HG03175 (cell line): ENCODE data around the gene NOX5.
"Not testable (repeated sequence)": the region's sequence is repeated elsewhere in the genome, so short reads cannot be mapped to it uniquely, and the experiment has no call there.

Source experiments
- ATAC-seq: cut with Tn5 transposase; IDR thresholded peaks from one replicate; pipeline ENCODE4 v1.9.1; 2021; ENCODE audit warnings: mild to moderate bottlenecking, moderate library complexity; ENCODE audit not compliant: unreplicated experiment

Gene NOX5

DNA sequence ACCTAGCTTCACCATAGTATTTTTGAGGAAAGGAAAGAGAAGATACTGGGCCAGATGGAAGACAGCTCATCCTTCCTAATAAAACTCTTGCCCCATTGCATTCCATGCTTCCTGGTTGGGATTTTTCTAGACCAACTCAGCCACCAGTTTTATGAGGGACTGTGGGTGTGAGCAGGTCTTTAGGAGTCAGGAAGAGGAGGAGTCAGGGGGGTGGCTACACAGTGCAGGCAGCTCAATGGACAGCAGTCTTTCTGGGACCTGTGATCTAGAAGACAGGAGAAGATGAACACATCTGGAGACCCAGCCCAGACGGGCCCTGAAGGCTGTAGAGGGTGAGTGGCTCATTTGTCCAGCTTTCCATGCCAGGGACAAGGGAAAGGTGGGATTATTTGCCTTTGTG lies at the start of gene NOX5:
Gene NOX5 (plus strand): TSS at position 242 of the 400 bp plus-strand sequence. CDS start 41 bp downstream, at position 283.
- no peak for ATAC-seq

DNA sequence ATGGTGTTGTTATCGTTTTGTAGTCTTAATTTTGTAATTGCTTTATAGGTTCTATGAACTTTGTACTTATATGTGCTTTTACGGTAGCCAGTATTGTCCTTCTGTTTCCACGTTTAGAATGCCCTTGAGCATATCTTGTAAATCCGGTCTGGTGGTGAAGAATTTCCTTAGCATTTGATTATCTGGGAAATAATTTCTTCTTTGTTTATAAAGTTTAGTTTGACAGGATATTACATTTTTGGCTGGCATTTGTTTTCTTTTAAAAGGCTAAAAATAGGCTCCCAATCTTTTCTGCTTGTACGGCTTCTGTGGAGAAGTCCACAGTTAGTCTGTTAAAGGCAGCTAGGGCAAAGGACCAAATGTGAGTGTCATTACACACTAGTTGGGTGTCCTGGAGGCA lies 47.5 kb upstream of the NOX5 start:
- no peak for ATAC-seq

DNA sequence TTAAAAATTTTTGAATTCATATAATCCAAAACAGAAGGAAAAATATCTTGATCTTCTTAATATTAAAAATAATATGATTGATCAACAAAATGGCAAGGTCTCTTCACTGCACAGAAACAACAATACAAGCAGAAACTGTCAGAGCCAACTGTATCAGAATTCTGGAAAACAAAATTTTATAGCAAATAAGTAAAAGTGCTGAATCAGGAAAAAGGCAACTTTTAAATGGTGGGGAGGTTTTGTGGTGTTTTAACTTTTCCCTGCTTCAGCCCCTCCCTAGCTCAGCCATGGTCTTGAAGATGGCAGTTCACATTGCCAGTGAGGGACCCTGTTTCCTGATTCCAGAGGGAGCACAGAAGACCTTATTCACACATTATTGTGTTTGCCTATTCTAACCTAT lies 46.5 kb upstream of the NOX5 start:
- no peak for ATAC-seq

- no peak for ATAC-seq
These were observed 45.2 kb upstream of the NOX5 start for GRCh38 chr15:68969298-68969697.

- ATAC-seq = no peak
These were observed 42.1 kb upstream of the NOX5 start for GRCh38 chr15:68972201-68973065.

DNA sequence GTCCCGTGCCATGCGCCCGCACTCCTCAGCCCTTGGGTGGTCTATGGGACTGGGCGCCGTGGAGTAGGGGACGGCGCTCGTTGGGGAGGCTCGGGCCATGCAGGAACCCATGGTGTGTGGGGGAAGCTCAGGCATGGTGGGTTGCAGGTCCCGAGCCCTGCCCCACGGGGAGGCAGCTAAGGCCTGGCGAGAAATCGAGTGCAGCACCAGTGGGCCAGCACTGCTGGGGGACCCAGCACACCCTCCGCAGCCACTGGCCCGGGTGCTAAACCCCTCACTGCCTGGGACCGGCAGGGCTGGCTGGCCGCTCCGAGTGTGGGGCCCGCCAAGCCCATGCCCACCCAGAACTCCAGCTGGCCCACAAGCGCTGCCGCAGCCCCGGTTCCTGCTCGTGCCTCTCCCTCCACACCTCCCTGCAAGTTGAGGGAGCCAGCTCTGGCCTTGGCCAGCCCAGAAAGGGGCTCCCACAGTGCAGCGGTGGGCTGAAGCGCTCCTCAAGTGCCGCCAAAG lies 38.8 kb upstream of the NOX5 start:
- ATAC-seq = not testable (repeated sequence)

- not testable (repeated sequence) for ATAC-seq
These were observed 37.1 kb upstream of the NOX5 start for GRCh38 chr15:68977426-68977825.

- ATAC-seq = no peak
These were observed 35.5 kb upstream of the NOX5 start for GRCh38 chr15:68979006-68979405.

- ATAC-seq = no peak
These were observed 34.7 kb upstream of the NOX5 start for GRCh38 chr15:68979816-68980215.

GRCh38 chr15:68980786-68981185 lies 33.7 kb upstream of the NOX5 start:
- no peak for ATAC-seq

DNA sequence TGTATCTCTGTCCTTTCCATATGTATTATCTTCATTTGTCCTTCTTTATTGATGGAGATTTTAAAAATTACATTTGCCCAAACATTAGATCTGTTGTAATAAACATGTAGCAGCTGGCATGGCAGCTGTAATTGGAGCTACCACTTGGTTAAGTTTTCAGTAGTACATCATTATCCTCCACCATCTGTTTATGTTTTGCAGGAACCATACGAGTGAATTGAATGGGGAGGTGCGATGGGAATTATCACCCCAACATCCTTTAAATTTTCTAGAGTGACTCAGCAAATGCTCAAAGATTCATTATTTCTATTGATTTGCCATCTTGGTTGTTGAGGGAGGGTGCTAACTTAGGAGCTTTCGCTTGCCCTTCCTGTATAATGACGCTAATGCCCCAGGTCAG lies 32.6 kb upstream of the NOX5 start:
- ATAC-seq = no peak

DNA sequence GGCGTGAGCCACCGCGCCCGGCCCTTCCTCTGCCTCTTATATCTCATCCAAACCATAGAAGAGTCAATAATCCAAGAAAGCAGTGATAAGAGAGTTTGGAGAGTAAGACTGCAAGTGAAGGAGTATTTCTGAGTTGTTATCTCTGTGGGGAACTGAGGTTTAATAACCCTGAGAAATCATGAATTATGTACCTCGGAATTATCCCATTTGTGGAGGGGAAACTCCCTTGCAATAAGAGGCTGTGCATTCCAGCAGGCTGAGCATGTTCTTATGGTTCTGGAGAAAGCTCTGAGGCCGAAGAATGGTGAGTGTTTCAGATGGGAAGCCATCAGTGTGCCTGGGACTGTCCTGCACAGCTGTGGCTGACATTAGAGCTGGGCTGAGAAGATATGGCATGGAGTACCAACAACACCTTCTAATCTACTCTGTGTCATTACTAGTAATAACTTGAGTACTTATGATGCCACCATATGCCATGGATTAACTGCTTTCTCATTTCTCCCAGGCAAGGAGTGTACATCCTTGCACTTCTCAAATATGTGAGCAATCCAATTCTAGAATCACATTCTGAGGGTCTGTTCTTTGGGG lies 31.4 kb upstream of the NOX5 start:
- no peak for ATAC-seq

DNA sequence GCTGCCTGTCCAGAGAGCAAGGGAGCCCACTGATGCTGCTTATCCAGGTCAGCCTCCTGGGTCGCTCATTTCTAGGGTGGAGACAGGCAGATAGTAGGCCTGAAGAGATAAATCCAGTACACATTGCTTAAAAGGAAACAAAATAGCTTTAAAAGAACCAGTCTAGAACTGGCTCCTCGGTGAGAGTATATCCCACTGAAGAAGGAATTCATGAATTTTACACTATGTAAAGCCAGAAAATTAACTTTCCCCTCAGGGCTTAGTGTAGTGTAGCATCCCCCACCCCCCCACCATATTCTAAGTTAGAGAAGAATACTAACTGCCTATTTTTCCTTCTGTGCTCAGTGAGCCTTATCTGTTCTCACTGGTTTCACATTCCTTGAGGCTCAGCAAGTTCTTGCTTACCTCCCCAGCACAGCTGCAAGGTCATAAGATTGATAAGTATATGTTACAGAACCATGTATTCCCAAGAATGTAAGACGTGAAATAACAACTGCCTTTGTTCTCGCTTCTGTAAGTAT lies 30.5 kb upstream of the NOX5 start:
- ATAC-seq = no peak

- no peak for ATAC-seq
These were observed 29.9 kb upstream of the NOX5 start for GRCh38 chr15:68984586-68984985.

DNA sequence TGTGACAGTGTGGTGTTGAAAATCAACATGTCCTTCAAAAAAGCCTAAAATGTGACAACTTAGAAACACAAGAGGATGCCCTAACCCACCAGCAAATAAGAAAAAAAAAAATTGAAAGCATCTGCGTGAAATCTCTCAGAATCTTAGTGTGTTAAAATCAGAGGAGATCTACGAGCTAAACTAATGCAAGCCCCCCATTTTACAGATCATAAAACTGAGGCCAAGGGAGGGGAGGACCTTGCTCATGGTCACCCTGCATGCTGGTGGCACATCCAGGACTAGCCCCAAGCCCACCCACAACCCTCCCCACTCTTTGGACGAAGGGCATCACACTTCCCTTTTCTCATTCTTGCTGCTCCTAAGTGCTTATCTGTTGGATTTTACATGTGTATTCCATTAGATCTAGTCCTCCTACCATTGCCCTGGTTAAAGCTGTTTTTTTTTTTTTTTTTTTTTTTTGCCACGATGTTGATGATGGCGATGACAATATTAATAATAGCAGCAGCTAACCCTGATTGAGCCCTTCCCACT lies 29.1 kb upstream of the NOX5 start:
- no peak for ATAC-seq

- ATAC-seq = no peak
These were observed 28.2 kb upstream of the NOX5 start for GRCh38 chr15:68986322-68986721.

DNA sequence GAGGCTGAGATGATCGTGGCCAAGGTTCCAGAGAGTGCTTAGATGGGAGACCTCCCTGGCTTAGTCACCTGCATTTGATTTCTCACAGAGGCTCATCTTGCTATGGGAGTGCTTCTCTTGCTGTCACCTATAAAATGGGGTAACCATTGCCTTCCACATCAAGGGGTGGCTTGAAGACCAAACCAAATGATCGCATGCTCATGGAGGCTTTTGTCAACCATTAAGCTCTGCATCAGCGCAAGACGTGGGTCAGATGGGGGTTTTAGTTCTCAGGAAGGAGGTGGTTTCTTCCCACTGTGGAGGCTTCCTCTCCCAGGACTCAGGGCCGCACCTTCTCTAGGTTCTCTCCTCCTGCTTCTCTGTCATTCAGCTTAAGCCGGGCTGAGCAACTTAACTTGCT lies 27.4 kb upstream of the NOX5 start:
- no peak for ATAC-seq

- ATAC-seq = no peak
These were observed 26.8 kb upstream of the NOX5 start for GRCh38 chr15:68987676-68988075.

- no peak for ATAC-seq
These were observed 24.8 kb upstream of the NOX5 start for GRCh38 chr15:68989541-68990230.

- no peak for ATAC-seq
These were observed 24.1 kb upstream of the NOX5 start for GRCh38 chr15:68990231-68990991.
